ENCODE measurements around the gene KNDC1.

DNA sequence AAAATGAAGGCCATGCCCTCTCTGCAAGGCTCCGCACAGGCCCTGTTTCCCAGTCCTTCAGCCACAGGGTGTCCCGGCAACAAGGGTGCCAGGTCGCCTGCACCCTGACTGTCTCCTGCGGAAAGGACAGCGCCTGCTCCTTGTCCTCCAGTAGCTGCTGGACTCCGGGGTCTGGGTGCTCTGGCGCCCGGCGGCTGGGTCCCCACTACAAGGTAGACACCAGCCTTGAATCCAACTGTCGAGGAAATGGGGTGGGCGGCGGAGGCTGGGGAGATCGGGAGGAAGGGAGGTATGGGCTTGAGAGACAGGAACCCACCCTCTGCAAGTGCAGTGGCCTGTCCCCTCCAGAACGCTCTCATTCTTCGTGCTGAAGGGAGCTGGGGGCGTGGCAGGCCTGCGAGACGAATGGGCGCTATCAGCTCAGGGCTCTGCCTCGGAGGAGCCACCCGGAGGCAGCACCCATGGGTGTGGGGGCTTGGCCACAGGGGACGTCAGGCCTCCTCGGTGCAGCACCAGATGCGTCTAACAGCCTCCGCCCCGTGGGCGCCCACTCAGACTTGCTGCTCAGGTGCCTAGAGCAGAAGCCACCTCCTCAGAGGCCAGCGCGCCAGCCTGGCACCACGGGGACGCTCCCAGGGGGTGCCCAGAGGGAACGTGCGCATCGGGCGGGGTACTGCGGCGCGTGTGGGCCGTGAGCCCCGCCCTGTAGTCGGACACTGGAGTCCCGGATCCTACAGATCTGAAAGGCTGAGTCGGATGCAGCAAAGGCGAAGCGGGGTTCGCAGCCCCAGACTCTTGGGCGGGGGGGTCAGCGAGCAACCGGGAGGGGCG lies 101.1 kb downstream of the KNDC1 start:
- TF ChIP-seq, protein P1, sequence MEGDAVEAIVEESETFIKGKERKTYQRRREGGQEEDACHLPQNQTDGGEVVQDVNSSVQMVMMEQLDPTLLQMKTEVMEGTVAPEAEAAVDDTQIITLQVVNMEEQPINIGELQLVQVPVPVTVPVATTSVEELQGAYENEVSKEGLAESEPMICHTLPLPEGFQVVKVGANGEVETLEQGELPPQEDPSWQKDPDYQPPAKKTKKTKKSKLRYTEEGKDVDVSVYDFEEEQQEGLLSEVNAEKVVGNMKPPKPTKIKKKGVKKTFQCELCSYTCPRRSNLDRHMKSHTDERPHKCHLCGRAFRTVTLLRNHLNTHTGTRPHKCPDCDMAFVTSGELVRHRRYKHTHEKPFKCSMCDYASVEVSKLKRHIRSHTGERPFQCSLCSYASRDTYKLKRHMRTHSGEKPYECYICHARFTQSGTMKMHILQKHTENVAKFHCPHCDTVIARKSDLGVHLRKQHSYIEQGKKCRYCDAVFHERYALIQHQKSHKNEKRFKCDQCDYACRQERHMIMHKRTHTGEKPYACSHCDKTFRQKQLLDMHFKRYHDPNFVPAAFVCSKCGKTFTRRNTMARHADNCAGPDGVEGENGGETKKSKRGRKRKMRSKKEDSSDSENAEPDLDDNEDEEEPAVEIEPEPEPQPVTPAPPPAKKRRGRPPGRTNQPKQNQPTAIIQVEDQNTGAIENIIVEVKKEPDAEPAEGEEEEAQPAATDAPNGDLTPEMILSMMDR (IDR thresholded peaks at IDR 0.05; ENCODE audit: low read length), result no peak
- TF ChIP-seq EZH2 (IDR thresholded peaks at IDR 0.05; ENCODE audit: borderline replicate concordance, low read length), result no peak
